ENCODE measurements around the gene NOL3.
A peak's percentile ranks its signal among the peaks of the same experiment; 100 is the strongest.

Gene NOL3

DNA sequence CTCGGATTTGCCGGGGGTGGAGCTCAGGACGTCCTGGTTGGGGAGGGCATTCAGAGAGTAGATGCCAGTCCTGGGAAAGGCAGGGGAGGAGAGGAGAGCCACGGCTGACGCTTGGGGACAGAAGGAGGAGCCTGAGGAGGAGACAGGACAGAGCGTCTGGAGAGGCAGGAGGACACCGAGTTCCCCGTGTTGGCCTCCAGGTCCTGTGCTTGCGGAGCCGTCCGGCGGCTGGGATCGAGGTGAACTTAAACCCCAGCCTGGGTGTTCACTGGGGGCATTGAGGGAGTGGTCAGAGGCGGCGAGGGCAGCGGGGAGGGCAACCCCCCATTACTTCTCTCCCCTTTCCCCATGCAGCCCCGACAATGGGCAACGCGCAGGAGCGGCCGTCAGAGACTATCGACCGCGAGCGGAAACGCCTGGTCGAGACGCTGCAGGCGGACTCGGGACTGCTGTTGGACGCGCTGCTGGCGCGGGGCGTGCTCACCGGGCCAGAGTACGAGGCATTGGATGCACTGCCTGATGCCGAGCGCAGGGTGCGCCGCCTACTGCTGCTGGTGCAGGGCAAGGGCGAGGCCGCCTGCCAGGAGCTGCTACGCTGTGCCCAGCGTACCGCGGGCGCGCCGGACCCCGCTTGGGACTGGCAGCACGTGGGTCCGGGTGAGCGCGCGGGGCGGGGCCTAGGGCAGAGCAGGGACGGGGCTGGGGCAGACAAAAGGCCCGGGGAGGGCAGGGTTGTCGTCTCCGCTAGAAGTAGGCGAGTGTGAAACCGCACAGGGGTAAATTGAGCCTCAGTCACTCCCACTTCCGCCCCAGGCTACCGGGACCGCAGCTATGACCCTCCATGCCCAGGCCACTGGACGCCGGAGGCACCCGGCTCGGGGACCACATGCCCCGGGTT, 3.7 kb downstream of the NOL3 start:
- peak overlapping the region; percentile 57 for H3K4me3 ChIP-seq (ENCODE audit: low read length)

DNA sequence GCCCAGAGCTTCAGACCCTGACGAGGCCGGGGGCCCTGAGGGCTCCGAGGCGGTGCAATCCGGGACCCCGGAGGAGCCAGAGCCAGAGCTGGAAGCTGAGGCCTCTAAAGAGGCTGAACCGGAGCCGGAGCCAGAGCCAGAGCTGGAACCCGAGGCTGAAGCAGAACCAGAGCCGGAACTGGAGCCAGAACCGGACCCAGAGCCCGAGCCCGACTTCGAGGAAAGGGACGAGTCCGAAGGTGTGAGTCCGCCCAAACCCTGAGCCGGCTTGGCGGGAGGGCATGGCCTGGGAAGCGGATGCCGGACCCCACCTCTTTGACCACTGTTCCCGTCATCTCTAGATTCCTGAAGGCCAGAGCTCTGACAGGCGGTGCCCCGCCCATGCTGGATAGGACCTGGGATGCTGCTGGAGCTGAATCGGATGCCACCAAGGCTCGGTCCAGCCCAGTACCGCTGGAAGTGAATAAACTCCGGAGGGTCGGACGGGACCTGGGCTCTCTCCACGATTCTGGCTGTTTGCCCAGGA, 4.4 kb downstream of the NOL3 start:
- DNase-seq (ENCODE audit: low read depth), result no peak
- no peak for TF ChIP-seq CTCF (conservative IDR thresholded peaks at IDR 0.05; ENCODE audit: low read depth, low read length)

More for the DNA sequence above, 3.7 kb downstream of the NOL3 start:
- DNase-seq (ENCODE audit: low read depth), result peak; percentile 77
- TF ChIP-seq CTCF (conservative IDR thresholded peaks at IDR 0.05; ENCODE audit: low read depth, low read length), result peak; percentile 42

DNA sequence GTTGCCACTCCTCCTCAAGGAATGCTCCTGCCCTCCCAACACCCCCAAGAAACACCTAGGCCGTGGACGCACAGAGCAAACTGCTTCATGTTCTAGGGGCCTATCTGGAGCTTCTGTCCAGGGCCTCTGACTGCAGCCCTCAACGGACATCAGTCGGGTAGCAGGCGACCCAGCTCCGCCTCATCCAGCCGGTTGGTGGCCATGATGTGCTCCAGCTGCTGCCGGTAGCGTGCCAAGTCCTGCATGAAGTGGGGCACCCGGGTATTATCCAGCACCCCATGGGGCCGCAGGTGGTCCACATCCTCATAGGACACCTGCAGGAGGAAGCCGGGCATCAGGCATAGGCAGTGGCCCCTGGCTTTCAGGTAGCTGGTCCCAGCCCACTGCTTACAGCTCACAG, 6.3 kb downstream of the NOL3 start:
- no peak overlapping the region for H3K4me3 ChIP-seq (ENCODE audit: low read length)
- no peak for DNase-seq (ENCODE audit: low read depth)
- TF ChIP-seq CTCF (conservative IDR thresholded peaks at IDR 0.05; ENCODE audit: low read depth, low read length), result no peak

More for the DNA sequence above, 4.4 kb downstream of the NOL3 start:
- H3K4me3 ChIP-seq (ENCODE audit: low read length), result peak overlapping the region; percentile 57

GRCh38 chr16:67177743-67178699, 7.7 kb downstream of the NOL3 start:
- no peak for TF ChIP-seq CTCF (conservative IDR thresholded peaks at IDR 0.05; ENCODE audit: low read depth, low read length)
- H3K4me3 ChIP-seq (ENCODE audit: low read length), result peak overlapping the region; percentile 43
- DNase-seq (ENCODE audit: low read depth), result no peak

GRCh38 chr16:67179421-67180080, 9.2 kb downstream of the NOL3 start:
- DNase-seq (ENCODE audit: low read depth), result no peak
- no peak overlapping the region for H3K4me3 ChIP-seq (ENCODE audit: low read length)

More at GRCh38 chr16:67179421-67180080, 9.2 kb downstream of the NOL3 start:
- TF ChIP-seq CTCF (conservative IDR thresholded peaks at IDR 0.05; ENCODE audit: low read depth, low read length), result peak; percentile 18
